Coronary artery (tissue), 2 donors: ENCODE measurements around the gene NDST3.

Experiments
- DNase-seq: peaks from one replicate; pipeline ENCODE4 v3.0.0-alpha.2; 2017; ENCODE audit warnings: low spot score
- H3K27ac ChIP-seq, 2 donors: fragments of 200-600 bp; sonication (generic); one replicate each; pipeline ENCODE4 v1.5.1; 2016 to 2019
- H3K4me3 ChIP-seq: fragments of 200-600 bp; sonication (generic); 2 replicates; pipeline ENCODE4 v1.5.1; 2016; ENCODE audit warnings: mild to moderate bottlenecking, moderate library complexity
- TF ChIP-seq, protein P1 (sequence below): fragments of 200-600 bp; sonication (generic); IDR thresholded peaks from one replicate; pipeline ENCODE4 v1.5.1; 2019; ENCODE audit warnings: antibody characterized with exemption

NDST3 gene

DNA sequence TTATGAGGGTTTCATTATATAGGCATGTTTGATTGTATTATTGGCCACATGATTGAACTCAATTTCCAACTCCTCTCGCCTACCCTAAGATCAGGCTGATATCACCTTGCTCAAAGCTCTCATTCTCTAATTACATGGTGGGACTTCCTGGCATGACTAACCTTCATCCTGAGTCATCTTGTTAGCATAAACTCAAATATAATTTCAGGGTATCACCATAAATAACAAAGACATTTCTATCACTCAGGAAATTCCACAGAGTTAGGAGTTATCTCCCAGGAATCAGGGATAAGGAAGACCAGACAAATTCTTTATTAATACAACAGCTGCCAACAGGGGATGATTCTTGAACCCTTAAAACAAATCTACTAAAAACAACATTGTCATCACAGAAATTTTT lies 90.7 kb downstream of the NDST3 start:
- H3K4me3 ChIP-seq: no peak overlapping the region
- DNase-seq: no peak
- no peak overlapping the region for H3K27ac ChIP-seq
- TF ChIP-seq, protein P1, sequence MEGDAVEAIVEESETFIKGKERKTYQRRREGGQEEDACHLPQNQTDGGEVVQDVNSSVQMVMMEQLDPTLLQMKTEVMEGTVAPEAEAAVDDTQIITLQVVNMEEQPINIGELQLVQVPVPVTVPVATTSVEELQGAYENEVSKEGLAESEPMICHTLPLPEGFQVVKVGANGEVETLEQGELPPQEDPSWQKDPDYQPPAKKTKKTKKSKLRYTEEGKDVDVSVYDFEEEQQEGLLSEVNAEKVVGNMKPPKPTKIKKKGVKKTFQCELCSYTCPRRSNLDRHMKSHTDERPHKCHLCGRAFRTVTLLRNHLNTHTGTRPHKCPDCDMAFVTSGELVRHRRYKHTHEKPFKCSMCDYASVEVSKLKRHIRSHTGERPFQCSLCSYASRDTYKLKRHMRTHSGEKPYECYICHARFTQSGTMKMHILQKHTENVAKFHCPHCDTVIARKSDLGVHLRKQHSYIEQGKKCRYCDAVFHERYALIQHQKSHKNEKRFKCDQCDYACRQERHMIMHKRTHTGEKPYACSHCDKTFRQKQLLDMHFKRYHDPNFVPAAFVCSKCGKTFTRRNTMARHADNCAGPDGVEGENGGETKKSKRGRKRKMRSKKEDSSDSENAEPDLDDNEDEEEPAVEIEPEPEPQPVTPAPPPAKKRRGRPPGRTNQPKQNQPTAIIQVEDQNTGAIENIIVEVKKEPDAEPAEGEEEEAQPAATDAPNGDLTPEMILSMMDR: no peak

DNA sequence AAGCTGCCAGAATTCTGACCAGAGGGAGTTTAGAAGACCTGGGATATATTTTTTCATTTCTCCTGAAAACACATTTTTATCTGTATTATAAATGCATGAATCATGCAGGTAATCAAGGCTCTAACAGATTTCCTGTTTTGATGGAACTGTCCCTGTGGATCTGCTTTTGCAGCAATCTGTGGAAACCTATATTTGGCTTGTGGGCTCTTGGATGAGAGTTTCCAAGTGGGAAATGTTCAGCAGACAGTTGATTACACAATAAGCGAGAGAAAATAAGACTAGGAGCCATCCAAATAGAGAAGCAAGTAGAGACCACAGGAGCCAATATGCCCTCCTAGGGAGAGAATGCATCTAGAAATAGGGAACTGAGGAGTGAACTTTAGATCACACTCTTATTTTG lies 105.0 kb downstream of the NDST3 start:
- TF ChIP-seq, protein P1: no peak
- H3K4me3 ChIP-seq: no peak overlapping the region
- H3K27ac ChIP-seq: no peak overlapping the region
- no peak for DNase-seq

- no peak overlapping the region for H3K27ac ChIP-seq
- TF ChIP-seq, protein P1: no peak
- no peak for DNase-seq
- H3K4me3 ChIP-seq: no peak overlapping the region
Measured at GRCh38 chr4:118141240-118141639, 107.0 kb downstream of the NDST3 start.

- Histone ChIP-seq H3K4me3 (no peak overlapping the region), H3K27ac (no peak overlapping the region)
- TF ChIP-seq, protein P1: no peak
- DNase-seq: no peak
Measured at GRCh38 chr4:118154649-118155048, 120.4 kb downstream of the NDST3 start.

- DNase-seq: no peak
- Histone ChIP-seq H3K4me3 (no peak overlapping the region), H3K27ac (no peak overlapping the region)
- TF ChIP-seq, protein P1: no peak
Measured at GRCh38 chr4:118155516-118155915, 121.2 kb downstream of the NDST3 start.

- H3K4me3 ChIP-seq: no peak overlapping the region
- TF ChIP-seq, protein P1: no peak
- no peak for DNase-seq
- H3K27ac ChIP-seq: no peak overlapping the region
Measured at GRCh38 chr4:118158763-118159375, 124.6 kb downstream of the NDST3 start.

DNA sequence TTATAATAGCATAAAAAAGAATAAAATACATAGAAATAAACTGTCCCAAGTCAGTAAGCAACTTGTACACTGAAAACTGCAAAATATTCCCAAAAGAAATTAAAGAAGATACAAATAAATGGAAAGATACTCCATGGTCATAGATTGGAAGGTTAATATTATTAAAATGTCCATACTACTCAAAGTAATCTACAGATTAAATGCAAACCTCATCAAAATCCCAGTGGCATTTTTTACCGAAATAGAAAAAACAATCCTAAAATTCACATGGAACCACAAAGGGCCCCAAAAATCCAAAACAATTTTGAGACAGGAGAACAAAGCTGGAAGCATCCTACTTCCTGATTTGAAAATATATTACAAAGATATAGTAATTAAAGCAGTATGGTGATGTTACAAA lies 133.0 kb downstream of the NDST3 start:
- DNase-seq: no peak
- TF ChIP-seq, protein P1: no peak

More for the DNA sequence above, 133.0 kb downstream of the NDST3 start:
- Histone ChIP-seq H3K27ac (no peak overlapping the region), H3K4me3 (no peak overlapping the region)
